SU-DHL-6 (cell line): ENCODE data around the gene SLFN5.

Experiments used
- H2AFZ ChIP-seq: fragments of 200-600 bp; sonication (generic); 2 replicates; pipeline ENCODE4 v1.6.1; 2014; ENCODE audit warnings: low read depth, mild to moderate bottlenecking, moderate library complexity, mixed read lengths, antibody characterized with exemption, low read length; ENCODE audit not compliant: severe bottlenecking
- H3F3A ChIP-seq: fragments of 200-600 bp; shearing (Covaris generic); 2 replicates; pipeline ENCODE4 v1.6.0; 2016; ENCODE audit warnings: antibody characterized with exemption, mild to moderate bottlenecking; ENCODE audit not compliant: insufficient read depth
- H3K27ac ChIP-seq: fragments of 200-600 bp; sonication (generic); 2 replicates; pipeline ENCODE4 v1.5.1; 2016; ENCODE audit warnings: low read depth, mild to moderate bottlenecking, low read length, moderate library complexity, mixed read lengths
- H3K27me3 ChIP-seq: fragments of 200-600 bp; sonication (generic), shearing (Covaris generic); 2 replicates; pipeline ENCODE4 v1.6.0; 2014; ENCODE audit warnings: mild to moderate bottlenecking, low read length
- H3K36me3 ChIP-seq: fragments of 200-600 bp; sonication (generic); 2 replicates; pipeline ENCODE4 v1.6.1; 2014; ENCODE audit warnings: mild to moderate bottlenecking, low read length, mixed read lengths
- H3K4me2 ChIP-seq: fragments of 300-600, 200-600 bp; shearing (Covaris generic), sonication (generic); 2 replicates; pipeline ENCODE4 v1.6.0; 2014; ENCODE audit warnings: low read length, low read depth, mild to moderate bottlenecking; ENCODE audit not compliant: poor library complexity, severe bottlenecking
- H3K4me3 ChIP-seq: fragments of 200-600 bp; sonication (generic); 2 replicates; pipeline ENCODE4 v1.5.1; 2014; ENCODE audit warnings: antibody characterized with exemption, low read length, mild to moderate bottlenecking, mixed read lengths; ENCODE audit not compliant: insufficient read depth, poor library complexity, severe bottlenecking
- H3K79me2 ChIP-seq: fragments of 200-600 bp; sonication (generic); 2 replicates; pipeline ENCODE4 v1.6.1; 2014; ENCODE audit warnings: mild to moderate bottlenecking, low read length, moderate library complexity; ENCODE audit not compliant: insufficient read depth
- H3K9ac ChIP-seq: fragments of 200-600 bp; sonication (generic); 2 replicates; pipeline ENCODE4 v1.7.0; 2014; ENCODE audit warnings: mild to moderate bottlenecking, low read length
- H3K9me2 ChIP-seq: fragments of 200-600 bp; sonication (generic); replicated peaks from 2 replicates; pipeline ENCODE4 v1.6.1; 2014; ENCODE audit warnings: low read length; ENCODE audit not compliant: insufficient read depth
- H3K9me3 ChIP-seq: fragments of 200-600 bp; sonication (generic); 2 replicates; pipeline ENCODE4 v1.6.1; 2014; ENCODE audit warnings: low read length, mixed read lengths; ENCODE audit not compliant: insufficient read depth
- H4K20me1 ChIP-seq: fragments of 200-600 bp; sonication (generic); 2 replicates; pipeline ENCODE4 v1.6.1; 2014; ENCODE audit warnings: low read depth, mild to moderate bottlenecking, antibody characterized with exemption, low read length, moderate library complexity, mixed read lengths
- EZH2phosphoT487 ChIP-seq: fragments of 200-600 bp; sonication (generic), shearing (Covaris generic); conservative IDR thresholded peaks from 2 replicates; pipeline ENCODE4 v1.6.1; 2018; ENCODE audit warnings: mild to moderate bottlenecking, antibody characterized with exemption, low read length, moderate library complexity, mixed read lengths
- TF ChIP-seq, protein P1 (sequence below): fragments of 200-600 bp; sonication (generic); IDR thresholded peaks from one replicate; pipeline ENCODE4 v1.5.1; 2017; ENCODE audit warnings: antibody characterized with exemption, mild to moderate bottlenecking, low read length, moderate library complexity; ENCODE audit not compliant: insufficient read depth, poor library complexity, severe bottlenecking

Gene SLFN5

DNA sequence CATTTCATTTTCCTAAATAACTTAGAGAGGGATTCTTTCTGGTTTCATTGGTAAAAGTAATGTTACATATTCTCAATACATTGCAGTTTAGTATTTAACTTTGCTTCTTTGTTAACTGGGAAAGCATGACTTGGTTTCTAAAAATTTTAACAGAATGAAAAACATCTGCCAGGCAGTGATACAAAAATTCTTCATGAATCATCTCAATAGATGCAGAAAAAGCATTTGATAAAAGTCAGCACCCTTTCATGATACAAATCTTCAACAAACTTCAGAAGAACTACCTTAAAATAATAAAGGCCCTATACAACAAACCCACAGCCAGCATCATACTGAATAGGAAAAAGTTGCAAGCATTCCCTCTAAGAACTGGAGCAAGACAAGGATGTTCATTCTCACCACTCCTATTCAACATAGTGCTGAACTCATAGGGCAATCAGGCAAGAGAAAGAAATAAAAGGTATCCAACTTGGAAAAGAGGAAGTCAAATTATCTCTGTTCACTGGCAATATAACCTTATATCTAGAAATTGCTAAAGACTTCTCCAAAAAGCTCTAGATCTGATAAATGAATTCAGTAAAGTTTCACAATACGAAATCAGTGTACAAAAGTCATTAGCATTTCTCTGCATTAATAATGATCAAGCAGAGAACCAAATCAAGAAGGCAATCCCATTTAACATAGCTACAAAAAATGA, 50.4 kb downstream of the SLFN5 start:
- H3K4me2 ChIP-seq = no peak overlapping the region
- no peak overlapping the region for H3K27ac ChIP-seq
- H3K9me3 ChIP-seq = no peaks in the 10 kb centered on the region
- H3K79me2 ChIP-seq = no peaks in the 10 kb centered on the region
- no peaks in the 10 kb centered on the region for H3K9me2 ChIP-seq
- no peak overlapping the region for H3K9ac ChIP-seq
- H3K27me3 ChIP-seq = no peaks in the 10 kb centered on the region
- H4K20me1 ChIP-seq = no peaks in the 10 kb centered on the region
- H3F3A ChIP-seq = no peaks in the 10 kb centered on the region
- H3K36me3 ChIP-seq = no peaks in the 10 kb centered on the region
- TF ChIP-seq, protein P1, sequence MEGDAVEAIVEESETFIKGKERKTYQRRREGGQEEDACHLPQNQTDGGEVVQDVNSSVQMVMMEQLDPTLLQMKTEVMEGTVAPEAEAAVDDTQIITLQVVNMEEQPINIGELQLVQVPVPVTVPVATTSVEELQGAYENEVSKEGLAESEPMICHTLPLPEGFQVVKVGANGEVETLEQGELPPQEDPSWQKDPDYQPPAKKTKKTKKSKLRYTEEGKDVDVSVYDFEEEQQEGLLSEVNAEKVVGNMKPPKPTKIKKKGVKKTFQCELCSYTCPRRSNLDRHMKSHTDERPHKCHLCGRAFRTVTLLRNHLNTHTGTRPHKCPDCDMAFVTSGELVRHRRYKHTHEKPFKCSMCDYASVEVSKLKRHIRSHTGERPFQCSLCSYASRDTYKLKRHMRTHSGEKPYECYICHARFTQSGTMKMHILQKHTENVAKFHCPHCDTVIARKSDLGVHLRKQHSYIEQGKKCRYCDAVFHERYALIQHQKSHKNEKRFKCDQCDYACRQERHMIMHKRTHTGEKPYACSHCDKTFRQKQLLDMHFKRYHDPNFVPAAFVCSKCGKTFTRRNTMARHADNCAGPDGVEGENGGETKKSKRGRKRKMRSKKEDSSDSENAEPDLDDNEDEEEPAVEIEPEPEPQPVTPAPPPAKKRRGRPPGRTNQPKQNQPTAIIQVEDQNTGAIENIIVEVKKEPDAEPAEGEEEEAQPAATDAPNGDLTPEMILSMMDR = no peak
- TF ChIP-seq EZH2phosphoT487 = no peak
- H3K4me3 ChIP-seq = no peak overlapping the region
- no peak overlapping the region for H2AFZ ChIP-seq

DNA sequence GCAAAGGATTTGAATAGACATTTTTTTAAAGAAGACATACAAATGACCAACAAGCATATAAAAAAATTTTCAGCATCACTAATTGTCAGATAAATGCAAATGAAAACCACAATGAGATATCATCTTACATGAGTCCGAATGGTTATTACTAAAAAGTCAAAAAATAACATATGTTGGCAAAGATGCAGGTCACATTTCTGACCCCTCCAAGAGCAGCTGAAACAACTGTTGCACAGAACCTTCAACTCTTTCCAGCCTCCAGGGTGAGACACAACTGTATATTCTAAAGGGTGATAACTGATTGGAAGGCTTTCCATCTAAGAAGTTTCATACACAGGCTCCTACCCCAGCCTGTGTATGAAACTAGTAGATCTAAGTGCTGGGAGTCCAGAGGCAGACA, 51.9 kb downstream of the SLFN5 start:
- no peak overlapping the region for H2AFZ ChIP-seq
- no peak overlapping the region for H3K27ac ChIP-seq
- TF ChIP-seq, protein P1 = no peak
- TF ChIP-seq EZH2phosphoT487 = no peak
- no peaks in the 10 kb centered on the region for H3K36me3 ChIP-seq
- no peaks in the 10 kb centered on the region for H3K9me3 ChIP-seq
- no peak overlapping the region for H3K4me2 ChIP-seq
- H3F3A ChIP-seq = no peaks in the 10 kb centered on the region
- H3K9ac ChIP-seq = no peak overlapping the region
- no peaks in the 10 kb centered on the region for H4K20me1 ChIP-seq
- H3K79me2 ChIP-seq = no peaks in the 10 kb centered on the region
- H3K4me3 ChIP-seq = no peak overlapping the region
- no peaks in the 10 kb centered on the region for H3K27me3 ChIP-seq
- no peaks in the 10 kb centered on the region for H3K9me2 ChIP-seq

DNA sequence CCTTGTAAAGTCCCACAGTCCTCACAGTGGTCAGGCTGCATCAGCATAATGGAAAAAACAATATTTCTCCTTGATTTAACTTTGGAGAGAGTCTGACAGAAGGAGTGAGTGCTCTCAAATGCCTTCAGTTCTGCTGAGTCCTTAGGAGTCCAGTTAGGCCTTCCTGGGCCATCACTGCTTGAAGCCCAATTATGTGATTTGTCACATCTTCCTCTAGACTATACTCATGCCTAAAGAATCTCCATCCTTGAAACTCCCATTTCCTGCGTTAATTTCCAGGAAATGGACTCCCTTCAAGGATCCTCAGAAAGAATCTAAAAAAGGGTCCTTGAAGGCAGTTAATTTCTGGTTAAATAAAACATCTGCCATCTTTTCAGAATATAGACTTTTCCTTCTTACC, 52.8 kb downstream of the SLFN5 start:
- H2AFZ ChIP-seq = no peak overlapping the region
- no peaks in the 10 kb centered on the region; the same call in 1 of the 2 replicates for H3K9me3 ChIP-seq
- no peaks in the 10 kb centered on the region for H3K79me2 ChIP-seq
- H3K27ac ChIP-seq = no peak overlapping the region
- no peak overlapping the region for H3K4me2 ChIP-seq
- H3F3A ChIP-seq = no peaks in the 10 kb centered on the region
- no peak overlapping the region for H3K9ac ChIP-seq
- TF ChIP-seq, protein P1 = no peak
- TF ChIP-seq EZH2phosphoT487 = no peak
- no peaks in the 10 kb centered on the region for H3K36me3 ChIP-seq
- no peak overlapping the region for H3K4me3 ChIP-seq
- H4K20me1 ChIP-seq = no peaks in the 10 kb centered on the region
- no peaks in the 10 kb centered on the region for H3K27me3 ChIP-seq
- no peaks in the 10 kb centered on the region for H3K9me2 ChIP-seq
